OCI-LY3 (cell line): ENCODE results near the gene ERICH2.

Source experiments
- H2AFZ ChIP-seq: fragments of 200-600, 300-600 bp; shearing (Covaris generic); 2 replicates; pipeline ENCODE4 v1.6.0; 2014; ENCODE audit warnings: antibody characterized with exemption, low read depth, low read length
- H3K27ac ChIP-seq: fragments of 200-600, 300-600 bp; sonication (generic); 2 replicates; pipeline ENCODE4 v1.5.1; 2014; ENCODE audit warnings: mild to moderate bottlenecking, low read length, moderate library complexity, mixed read lengths
- H3K27me3 ChIP-seq: fragments of 200-600, 300-600 bp; sonication (generic); 2 replicates; pipeline ENCODE4 v1.6.1; 2014; ENCODE audit warnings: low read depth, low read length, mixed read lengths
- H3K36me3 ChIP-seq: fragments of 200-600, 300-600 bp; sonication (generic); replicated peaks from 2 replicates; pipeline ENCODE3; 2014; ENCODE audit warnings: low read depth, low read length, mixed read lengths
- H3K4me1 ChIP-seq: fragments of 300-600, 200-600 bp; sonication (generic); 2 replicates; pipeline ENCODE4 v1.6.1; 2014; ENCODE audit warnings: low read length, mixed read lengths
- H3K4me2 ChIP-seq: fragments of 200-600, 300-600 bp; sonication (generic); 2 replicates; pipeline ENCODE4 v1.6.1; 2014; ENCODE audit warnings: low read length, mixed read lengths
- H3K4me3 ChIP-seq: fragments of 300-600, 200-600 bp; sonication (generic); 2 replicates; pipeline ENCODE4 v1.5.1; 2014; ENCODE audit warnings: antibody characterized with exemption, mild to moderate bottlenecking, low read length, moderate library complexity
- H3K79me2 ChIP-seq: fragments of 300-600, 200-600 bp; shearing (Covaris generic); 2 replicates; pipeline ENCODE4 v1.6.1; 2014; ENCODE audit warnings: mild to moderate bottlenecking, low read length, mixed read lengths
- H3K9ac ChIP-seq: fragments of 300-600, 200-600 bp; shearing (Covaris generic); 2 replicates; pipeline ENCODE4 v1.6.0; 2014; ENCODE audit warnings: mild to moderate bottlenecking, low read length, moderate library complexity
- H3K9me3 ChIP-seq: fragments of 200-600, 300-600 bp; shearing (Covaris generic); 2 replicates; pipeline ENCODE4 v1.6.1; 2014; ENCODE audit warnings: low read length, mixed read lengths; ENCODE audit not compliant: insufficient read depth
- H4K20me1 ChIP-seq: fragments of 200-600, 300-600 bp; sonication (generic); 2 replicates; pipeline ENCODE4 v1.6.1; 2016; ENCODE audit warnings: low read length, mixed read lengths; ENCODE audit not compliant: insufficient read depth
- EZH2phosphoT487 ChIP-seq: fragments of 200-600 bp; shearing (Covaris generic); IDR thresholded peaks from 2 replicates; pipeline ENCODE4 v1.6.1; 2018; ENCODE audit warnings: antibody characterized with exemption, mixed run types, low read depth
- TF ChIP-seq, protein P1 (sequence below): fragments of 200-600, 300-600 bp; sonication (generic); IDR thresholded peaks from 2 replicates; pipeline ENCODE4 v1.5.1; 2014; ENCODE audit warnings: antibody characterized with exemption, low read length, low read depth

Gene ERICH2

DNA sequence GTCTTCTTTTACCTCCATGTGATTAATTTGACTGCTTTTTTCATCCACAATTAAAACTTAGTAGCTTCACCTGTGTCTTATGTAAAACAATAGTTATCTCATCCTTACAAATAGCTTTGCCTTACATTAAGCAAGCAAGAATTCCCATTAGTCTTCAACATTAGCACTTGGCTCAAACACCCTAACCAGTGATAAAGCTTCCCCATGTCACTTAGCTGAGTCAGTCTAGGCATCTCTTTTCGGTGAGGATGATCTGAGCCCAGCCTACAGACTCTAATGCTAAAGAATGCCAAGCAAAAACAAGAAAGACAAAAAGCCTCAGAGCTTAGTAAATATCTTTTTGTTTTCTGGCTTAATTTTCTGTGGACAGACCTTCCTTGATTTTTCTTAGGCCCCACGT lies 72.6 kb downstream of the ERICH2 start:
- no peak overlapping the region for H2AFZ ChIP-seq
- no peaks in the 10 kb centered on the region for H4K20me1 ChIP-seq
- no peaks in the 10 kb centered on the region for H3K79me2 ChIP-seq
- TF ChIP-seq, protein P1, sequence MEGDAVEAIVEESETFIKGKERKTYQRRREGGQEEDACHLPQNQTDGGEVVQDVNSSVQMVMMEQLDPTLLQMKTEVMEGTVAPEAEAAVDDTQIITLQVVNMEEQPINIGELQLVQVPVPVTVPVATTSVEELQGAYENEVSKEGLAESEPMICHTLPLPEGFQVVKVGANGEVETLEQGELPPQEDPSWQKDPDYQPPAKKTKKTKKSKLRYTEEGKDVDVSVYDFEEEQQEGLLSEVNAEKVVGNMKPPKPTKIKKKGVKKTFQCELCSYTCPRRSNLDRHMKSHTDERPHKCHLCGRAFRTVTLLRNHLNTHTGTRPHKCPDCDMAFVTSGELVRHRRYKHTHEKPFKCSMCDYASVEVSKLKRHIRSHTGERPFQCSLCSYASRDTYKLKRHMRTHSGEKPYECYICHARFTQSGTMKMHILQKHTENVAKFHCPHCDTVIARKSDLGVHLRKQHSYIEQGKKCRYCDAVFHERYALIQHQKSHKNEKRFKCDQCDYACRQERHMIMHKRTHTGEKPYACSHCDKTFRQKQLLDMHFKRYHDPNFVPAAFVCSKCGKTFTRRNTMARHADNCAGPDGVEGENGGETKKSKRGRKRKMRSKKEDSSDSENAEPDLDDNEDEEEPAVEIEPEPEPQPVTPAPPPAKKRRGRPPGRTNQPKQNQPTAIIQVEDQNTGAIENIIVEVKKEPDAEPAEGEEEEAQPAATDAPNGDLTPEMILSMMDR, result no peak
- no peak for TF ChIP-seq EZH2phosphoT487
- H3K4me1 ChIP-seq, result 0 out of 2 replicates have a peak, but pooled peaks cover 3% of the 10 kb centered on the region
- no peak overlapping the region for H3K4me3 ChIP-seq
- peaks cover 11% of the 10 kb centered on the region; the same call in 1 of the 2 replicates for H3K27me3 ChIP-seq
- no peak overlapping the region for H3K27ac ChIP-seq
- H3K9me3 ChIP-seq, result no peaks in the 10 kb centered on the region
- no peak overlapping the region for H3K4me2 ChIP-seq
- H3K36me3 ChIP-seq, result no peaks in the 10 kb centered on the region
- no peak overlapping the region for H3K9ac ChIP-seq

DNA sequence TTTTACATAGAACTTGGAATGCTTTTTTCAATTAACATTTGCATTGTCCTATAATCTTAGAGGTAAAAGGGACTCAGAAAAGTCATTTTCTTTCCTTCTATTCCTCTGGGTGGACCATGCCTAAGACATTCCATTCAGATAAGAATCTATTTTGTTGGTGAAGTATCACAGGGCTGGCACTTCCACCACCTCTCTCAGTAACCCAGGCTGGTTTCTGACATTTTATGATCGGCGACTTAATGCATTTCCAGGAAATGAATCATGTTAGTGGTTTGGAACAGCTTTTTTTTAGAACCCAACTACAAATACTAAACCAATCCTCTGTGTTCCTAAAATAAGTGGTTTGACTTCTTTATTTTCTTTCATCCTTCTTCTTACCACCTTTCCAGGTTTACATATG lies 73.5 kb downstream of the ERICH2 start:
- TF ChIP-seq, protein P1, result no peak
- TF ChIP-seq EZH2phosphoT487, result no peak
- no peaks in the 10 kb centered on the region for H3K79me2 ChIP-seq
- no peak overlapping the region for H2AFZ ChIP-seq
- H3K27me3 ChIP-seq, result peaks cover 3% of the 10 kb centered on the region; the same call in 1 of the 2 replicates
- no peaks in the 10 kb centered on the region for H4K20me1 ChIP-seq
- no peaks in the 10 kb centered on the region for H3K9me3 ChIP-seq
- no peaks in the 10 kb centered on the region for H3K36me3 ChIP-seq
- H3K4me1 ChIP-seq, result 0 out of 2 replicates have a peak, but pooled peaks cover 3% of the 10 kb centered on the region
- no peak overlapping the region for H3K27ac ChIP-seq
- H3K4me3 ChIP-seq, result no peak overlapping the region
- H3K9ac ChIP-seq, result no peak overlapping the region
- H3K4me2 ChIP-seq, result no peak overlapping the region

DNA sequence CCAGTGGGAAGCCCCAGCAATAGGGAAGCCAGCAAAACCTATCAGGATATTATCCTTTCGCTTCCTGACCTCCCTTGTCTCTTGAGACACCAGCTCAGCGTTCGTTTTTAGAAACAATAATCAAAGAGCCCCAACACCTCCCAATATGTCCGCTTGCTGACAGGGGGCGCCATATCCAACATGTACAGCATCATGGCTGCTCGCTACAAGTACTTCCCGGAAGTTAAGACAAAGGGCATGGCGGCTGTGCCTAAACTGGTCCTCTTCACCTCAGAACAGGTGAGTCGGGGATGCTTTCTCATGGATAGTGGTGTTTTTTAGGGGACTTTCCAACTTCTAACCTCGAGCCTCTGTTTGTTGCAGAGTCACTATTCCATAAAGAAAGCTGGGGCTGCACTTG lies 75.2 kb downstream of the ERICH2 start:
- Histone ChIP-seq H2AFZ (peak overlapping the region; percentile 52), H3K9ac (no peak overlapping the region), H3K79me2 (no peaks in the 10 kb centered on the region), H4K20me1 (no peaks in the 10 kb centered on the region), H3K9me3 (no peaks in the 10 kb centered on the region), H3K27ac (no peak overlapping the region), H3K27me3 (no peaks in the 10 kb centered on the region), H3K4me1 (0 out of 2 replicates have a peak, but pooled peaks cover 3% of the 10 kb centered on the region), H3K4me3 (peak overlapping the region; percentile 57), H3K36me3 (no peaks in the 10 kb centered on the region), H3K4me2 (peak overlapping the region; percentile 35)
- TF ChIP-seq, protein P1, result peak; percentile 50
- TF ChIP-seq EZH2phosphoT487, result no peak

DNA sequence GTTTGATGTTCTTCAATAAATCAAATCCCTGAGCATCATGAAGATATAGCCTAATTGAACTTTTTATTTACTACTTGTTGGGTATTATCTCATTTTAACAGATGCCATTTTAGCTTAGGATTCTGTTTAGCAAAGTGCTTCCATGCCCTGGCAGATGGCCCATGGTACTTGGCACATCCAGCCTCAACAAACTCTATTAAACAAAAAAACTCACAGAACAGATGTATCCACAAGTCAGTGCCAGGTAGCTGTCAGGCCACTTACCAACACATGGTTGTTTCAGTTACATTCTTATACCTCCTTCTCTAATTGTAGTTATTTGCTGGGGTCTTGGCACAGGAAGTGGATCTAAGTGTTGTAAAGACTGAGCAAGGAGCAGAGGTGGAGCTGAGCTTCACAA lies 76.1 kb downstream of the ERICH2 start:
- Histone ChIP-seq H3K4me2 (no peak overlapping the region), H2AFZ (no peak overlapping the region), H3K4me1 (0 out of 2 replicates have a peak, but pooled peaks cover 3% of the 10 kb centered on the region), H3K79me2 (no peaks in the 10 kb centered on the region), H3K27ac (no peak overlapping the region), H3K4me3 (no peak overlapping the region), H3K9me3 (no peaks in the 10 kb centered on the region), H3K27me3 (no peaks in the 10 kb centered on the region), H3K36me3 (no peaks in the 10 kb centered on the region), H4K20me1 (no peaks in the 10 kb centered on the region), H3K9ac (no peak overlapping the region)
- no peak for TF ChIP-seq EZH2phosphoT487
- TF ChIP-seq, protein P1, result no peak
